Activated CD4-positive, alpha-beta T cell treated with anti-CD3 and anti-CD28 coated beads, Interleukin-2, amount 50 U/mL, for 1 hour (primary cell): ENCODE data around the gene DOCK2.

Experiments
- DNase-seq: peaks from one replicate; pipeline ENCODE4 v3.0.0-alpha.2; 2020

Gene DOCK2

GRCh38 chr5:169695025-169695625, 58.0 kb downstream of the DOCK2 start:
- DNase-seq, result no peak

DNA sequence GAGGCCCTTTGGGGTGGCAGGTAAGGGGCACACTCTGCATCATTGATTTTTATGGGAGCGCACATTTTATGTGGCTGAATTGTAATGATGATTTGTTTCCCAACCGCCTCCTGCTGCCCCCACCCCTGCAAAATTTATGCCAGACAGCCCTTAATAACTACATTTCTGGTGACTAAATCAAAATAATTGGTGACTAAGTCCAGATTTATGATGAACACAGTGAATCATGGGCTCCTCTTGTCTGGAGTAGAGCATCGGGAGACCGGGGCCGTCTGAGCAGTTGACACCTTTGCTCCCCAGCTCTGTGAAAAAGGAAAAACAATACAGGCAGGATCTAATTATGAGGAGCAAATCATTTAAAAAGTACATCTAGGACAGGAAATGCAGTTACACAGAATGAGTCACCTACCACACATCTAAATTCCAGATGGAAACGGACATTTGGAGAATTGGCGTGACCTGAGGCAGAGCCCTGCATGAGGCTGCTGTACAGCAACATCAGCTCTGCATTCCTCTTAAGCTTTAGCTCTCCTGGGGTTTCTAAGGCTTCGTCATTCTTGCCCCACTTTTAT, 58.9 kb downstream of the DOCK2 start:
- DNase-seq, result no peak

GRCh38 chr5:169696621-169697510, 59.8 kb downstream of the DOCK2 start:
- DNase-seq, result no peak

- DNase-seq, result no peak
Observed at GRCh38 chr5:169697511-169697890, 60.4 kb downstream of the DOCK2 start.

- DNase-seq, result no peak
Observed at GRCh38 chr5:169697976-169698375, 60.9 kb downstream of the DOCK2 start.

DNA sequence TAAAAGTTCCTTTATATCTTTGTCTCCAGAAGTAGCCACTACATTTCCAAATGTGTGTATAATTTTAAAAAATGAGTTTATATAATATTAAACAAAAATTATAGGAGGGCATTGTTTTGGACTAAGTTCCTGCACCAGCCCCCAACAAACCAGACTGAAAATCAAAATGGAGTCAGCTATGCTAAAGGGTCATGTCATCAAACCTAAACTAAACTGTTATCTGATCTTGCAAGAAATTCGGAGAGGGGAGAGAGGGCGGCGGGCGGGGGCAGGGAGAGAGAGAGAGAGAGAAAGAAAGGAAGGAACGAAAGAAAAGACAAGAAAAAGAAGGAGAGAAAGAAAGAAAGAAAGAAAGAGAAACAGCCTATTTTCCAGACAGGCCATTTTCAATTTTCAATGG, 63.5 kb downstream of the DOCK2 start:
- DNase-seq, result no peak

- no peak for DNase-seq
Observed at GRCh38 chr5:169701910-169702451, 64.9 kb downstream of the DOCK2 start.

GRCh38 chr5:169702693-169703481, 65.8 kb downstream of the DOCK2 start:
- no peak for DNase-seq

DNA sequence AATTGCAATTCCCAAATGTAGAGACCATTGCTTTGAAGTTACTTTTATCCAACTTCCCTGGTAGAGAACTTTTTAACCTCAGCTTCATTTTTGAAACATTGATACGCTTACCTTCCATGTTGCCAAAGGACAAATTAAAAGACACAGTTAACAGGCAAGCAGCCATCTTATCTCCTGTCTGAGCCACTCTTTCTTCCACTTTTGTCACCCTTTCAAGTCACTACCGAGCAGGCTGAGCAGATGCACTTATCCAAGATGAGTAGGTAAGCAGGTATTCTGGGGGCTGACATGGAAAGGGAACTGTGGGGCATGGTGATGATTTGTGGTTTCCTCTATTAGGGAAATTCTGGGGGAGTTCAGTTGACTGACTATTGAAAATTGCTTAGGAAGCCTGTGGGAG, 66.7 kb downstream of the DOCK2 start:
- DNase-seq, result no peak

DNA sequence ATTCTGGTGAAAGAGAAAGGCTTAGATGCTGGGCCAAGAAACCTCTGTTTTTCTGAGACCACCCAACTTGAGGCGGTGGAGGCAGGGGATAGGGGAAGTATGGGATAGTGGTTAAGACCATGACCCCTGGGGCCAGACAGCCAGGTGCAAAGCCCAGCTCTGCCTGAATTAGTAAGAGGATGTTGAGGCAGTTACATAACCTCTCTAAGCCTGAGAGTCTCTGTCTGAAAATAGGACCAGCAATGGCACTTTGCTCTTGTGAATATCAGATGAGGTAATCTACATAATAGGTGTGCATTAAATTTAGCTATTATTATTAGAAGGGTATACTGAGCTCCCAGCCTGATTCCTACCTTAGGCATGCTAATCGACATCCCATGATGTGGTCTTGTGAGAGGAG, 68.2 kb downstream of the DOCK2 start:
- DNase-seq, result no peak

DNA sequence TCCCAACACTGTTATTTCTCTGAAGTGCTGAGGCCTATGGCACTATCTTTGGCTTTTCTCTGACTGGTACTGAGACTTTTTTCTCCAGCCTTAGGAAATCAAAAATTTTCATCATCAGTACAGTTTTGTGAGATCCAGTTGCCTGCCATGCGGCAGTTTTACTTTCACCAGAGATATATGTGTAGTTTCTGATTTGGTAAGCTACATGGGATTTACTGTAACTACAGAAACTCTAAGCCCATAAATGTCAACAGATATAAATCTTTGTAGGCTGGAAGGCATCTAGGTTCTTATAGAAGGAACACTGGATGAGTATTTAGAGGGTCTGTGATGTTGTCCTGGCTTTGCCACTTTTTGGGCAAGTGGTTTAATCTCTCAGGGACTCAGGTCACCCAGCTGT, 69.0 kb downstream of the DOCK2 start:
- DNase-seq, result no peak

DNA sequence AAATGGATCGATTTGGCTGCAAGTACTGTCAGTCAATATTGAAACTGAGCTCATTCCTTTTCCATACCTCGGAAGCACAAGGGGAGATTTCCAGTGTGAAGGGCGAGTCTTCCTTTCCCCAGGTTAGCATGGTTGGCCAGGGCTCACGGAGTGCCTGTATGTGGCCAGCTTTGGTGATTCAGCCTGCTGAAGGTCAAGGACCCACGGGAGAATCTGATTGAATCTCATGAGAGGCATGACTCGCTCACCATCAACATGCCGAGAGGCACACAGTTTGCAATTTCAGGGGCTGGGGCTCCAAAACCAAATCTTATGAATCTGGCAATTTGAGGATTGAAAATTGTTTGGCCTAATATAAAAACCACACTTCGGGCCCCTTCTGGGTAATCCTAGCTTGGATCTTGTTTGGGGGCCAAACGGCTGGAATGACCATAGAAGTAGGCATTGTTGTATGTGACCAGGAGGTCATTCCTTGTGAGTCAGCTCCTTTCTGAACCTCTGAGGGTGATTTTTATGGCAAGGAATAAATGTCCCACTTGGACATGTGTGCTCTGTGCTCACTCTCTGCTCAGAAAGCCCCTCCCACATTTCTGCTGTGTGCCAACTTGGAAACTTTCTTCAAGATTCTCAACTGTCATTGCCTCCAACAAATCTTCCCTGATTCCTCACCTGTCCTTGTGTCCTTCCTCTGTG, 69.8 kb downstream of the DOCK2 start:
- DNase-seq, result no peak

GRCh38 chr5:169707686-169708085, 70.6 kb downstream of the DOCK2 start:
- no peak for DNase-seq

DNA sequence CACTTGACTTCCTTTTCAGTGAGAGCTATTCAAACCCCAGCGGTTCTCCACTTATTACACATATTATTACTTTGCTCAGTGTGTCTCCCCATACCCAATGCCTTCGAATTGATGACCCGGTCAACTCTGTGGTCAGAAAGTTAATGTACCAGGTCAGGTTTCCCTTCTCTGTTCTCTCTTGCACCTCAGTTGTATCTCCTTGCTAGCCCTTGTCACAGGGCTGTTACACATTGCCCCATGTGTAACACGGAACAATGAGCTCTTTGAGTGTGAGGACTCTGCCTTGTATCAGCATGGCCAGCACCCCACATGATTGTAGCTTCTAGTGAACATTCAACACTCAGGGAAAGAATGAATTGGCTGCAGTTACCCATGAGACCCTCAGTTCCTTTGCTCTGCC, 73.6 kb downstream of the DOCK2 start:
- DNase-seq, result no peak

GRCh38 chr5:169711551-169712225, 74.6 kb downstream of the DOCK2 start:
- DNase-seq, result no peak

DNA sequence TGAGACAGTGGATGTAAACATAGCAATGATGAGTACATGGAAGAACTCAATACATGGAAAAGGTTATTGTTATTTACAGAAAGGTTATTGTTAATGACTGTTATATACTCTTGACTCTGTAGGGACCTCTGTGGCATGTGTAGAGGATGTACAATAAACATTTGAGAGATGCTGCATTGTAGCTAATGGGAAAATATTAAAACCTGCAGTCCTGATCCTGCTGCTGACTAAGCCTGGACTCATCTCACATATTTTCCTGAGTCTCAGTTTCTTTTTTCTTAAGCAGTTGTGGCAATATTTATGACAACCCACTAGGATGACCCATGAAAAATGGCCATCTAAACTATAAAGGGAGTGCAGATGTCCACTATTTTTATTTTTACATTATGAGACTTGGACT, 75.4 kb downstream of the DOCK2 start:
- no peak for DNase-seq

DNA sequence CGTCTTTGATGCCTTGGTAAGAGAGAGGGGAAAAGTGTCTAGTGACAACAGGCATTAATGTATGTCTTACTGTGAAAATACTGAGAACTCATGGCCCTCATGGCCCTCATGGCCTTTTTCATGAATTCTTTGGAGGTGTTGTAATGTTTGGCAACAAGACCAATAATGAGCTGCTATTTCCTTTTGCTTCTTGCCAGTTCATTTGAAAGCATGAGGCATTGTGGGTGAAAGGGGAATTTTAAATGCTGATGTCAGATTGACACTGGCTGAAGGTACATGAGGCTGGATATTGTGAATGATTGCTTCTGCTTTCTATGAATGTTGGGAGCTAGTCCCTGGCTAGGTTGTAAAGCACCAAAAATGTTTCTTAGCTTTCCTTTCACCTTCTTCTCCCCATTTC, 79.2 kb downstream of the DOCK2 start:
- DNase-seq, result no peak

DNA sequence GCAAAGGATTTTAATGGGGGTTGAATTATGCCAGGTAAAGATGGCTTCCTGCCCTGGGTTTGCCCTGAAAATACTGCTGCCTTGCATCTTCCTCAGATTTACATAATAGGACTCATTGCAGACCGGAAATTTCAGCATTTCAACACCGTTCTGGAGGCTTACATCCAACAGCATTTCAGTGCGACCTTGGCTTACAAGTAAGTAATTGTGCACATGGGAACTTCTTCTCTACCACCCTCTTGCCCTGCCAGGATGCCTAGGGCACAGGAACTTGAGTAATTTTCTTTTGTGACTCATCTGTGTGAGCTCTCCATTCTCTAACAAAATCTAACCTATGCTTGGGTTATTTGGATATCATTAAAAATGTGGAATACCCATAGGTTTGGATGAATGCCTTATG, 80.2 kb downstream of the DOCK2 start:
- no peak for DNase-seq

DNA sequence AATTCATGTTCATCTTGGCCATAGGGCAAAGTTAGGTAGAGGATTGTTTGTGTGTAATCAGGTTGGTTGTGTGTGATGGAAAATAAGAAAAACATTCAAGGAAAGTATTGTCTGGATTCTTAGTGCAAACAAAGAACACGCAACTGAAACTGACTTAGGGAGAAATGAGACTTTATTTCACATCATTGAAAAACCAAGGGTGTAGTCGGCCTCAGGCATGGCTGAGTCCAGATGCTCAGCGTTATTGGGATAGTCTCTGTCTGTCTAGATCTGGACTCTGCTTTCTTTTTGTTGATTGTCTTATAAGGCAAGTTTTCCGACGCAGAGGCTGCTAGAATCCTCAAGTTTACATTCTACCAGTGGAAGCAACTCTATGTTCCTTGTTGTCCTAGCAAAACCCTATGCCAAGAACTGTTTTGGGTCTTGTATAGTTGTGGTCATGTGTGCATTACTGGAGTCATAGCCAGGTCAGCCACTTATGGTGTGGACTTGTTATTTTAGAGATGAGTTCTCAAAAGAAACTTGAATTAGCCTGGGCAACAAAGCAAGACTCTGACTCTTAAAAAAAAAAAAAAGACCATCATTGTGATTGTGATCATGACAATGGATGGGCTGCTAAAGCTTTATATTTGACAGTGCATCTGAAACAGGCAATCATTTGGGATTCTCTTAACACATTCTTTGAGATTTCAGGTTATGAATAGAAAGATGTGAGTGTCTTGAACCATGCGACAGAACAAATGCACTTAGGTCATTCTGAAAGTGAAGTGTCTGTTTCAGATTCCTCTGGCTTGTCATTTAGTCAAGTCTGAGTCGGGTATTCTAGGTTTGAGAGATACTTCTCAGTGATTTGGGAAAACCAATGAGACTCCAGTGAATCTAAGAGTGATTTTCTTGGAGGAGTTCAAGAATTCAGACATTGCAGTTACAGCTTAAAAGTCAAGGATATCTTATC, 82.6 kb downstream of the DOCK2 start:
- DNase-seq, result no peak

- DNase-seq, result no peak
Observed at GRCh38 chr5:169721771-169722170, 84.7 kb downstream of the DOCK2 start.
